Esophagus muscularis mucosa (tissue), 4 donors: ENCODE results near the gene FGF23. TPM values are rescaled to one million over a fixed set of nuclear protein-coding genes. Genes with fewer than 3 reads are reported as not detected.

Experiments used
- DNase-seq: peaks from one replicate; pipeline ENCODE4 v3.0.0-alpha.2; 2017; ENCODE audit errors: extremely low spot score
- H3K27ac ChIP-seq, 4 donors: fragments of 200-600 bp; sonication (generic); replicated peaks in 1 of 4; 1 replicate in 3 of 4; 2 replicates in 1 of 4; pipeline ENCODE4 v1.5.1; 2016 to 2019; ENCODE audit warnings: mild to moderate bottlenecking in 1 of 4
- H3K27me3 ChIP-seq, 4 donors: fragments of 200-600 bp; sonication (generic); one replicate each; pipeline versions ENCODE4 v1.5.1 to v1.6.0; 2016 to 2019
- H3K36me3 ChIP-seq, 4 donors: fragments of 200-600 bp; sonication (generic); one replicate each; pipeline ENCODE4 v1.5.1; 2016 to 2019
- H3K4me1 ChIP-seq, 4 donors: fragments of 200-600 bp; sonication (generic); one replicate each; pipeline ENCODE4 v1.5.1; 2016 to 2019
- H3K4me3 ChIP-seq, 4 donors: fragments of 200-600 bp; sonication (generic); 1 replicate in 2 of 4; 2 replicates in 2 of 4; pipeline ENCODE4 v1.5.1; 2016 to 2019; ENCODE audit warnings: mild to moderate bottlenecking in 4 of 4, moderate library complexity in 1 of 4
- H3K9me3 ChIP-seq, 4 donors: fragments of 200-600 bp; sonication (generic); 1 replicate in 3 of 4; 2 replicates in 1 of 4; pipeline ENCODE4 v1.5.1; 2016 to 2019
- EP300 ChIP-seq: sonication (generic); formaldehyde crosslinking; IDR thresholded peaks from one replicate; pipeline ENCODE4 v1.6.1; 2017; ENCODE audit warnings: antibody characterized with exemption
- POLR2A ChIP-seq: fragments of 450-650 bp; IDR thresholded peaks from one replicate; pipeline ENCODE4 v1.6.1; 2017; ENCODE audit warnings: antibody characterized with exemption, moderate library complexity, mild to moderate bottlenecking, low read depth
- POLR2AphosphoS5 ChIP-seq, 2 donors: sonication (generic); formaldehyde crosslinking; IDR thresholded peaks; one replicate each; pipeline ENCODE4 v1.6.1; 2017; ENCODE audit warnings: antibody characterized with exemption in 2 of 2
- WGBS: methylation state at CpG from one replicate; pipeline ENCODE4 v1.1.5; 2018; 5-methylcytosine and 5-hydroxymethylcytosine counted together
- intact Hi-C: fragments of 100-400 bp; cut with DNase I; formaldehyde crosslinking; loops from one replicate; pipeline ENCODE4 v1.15.1; 2023
- total RNA-seq, 4 donors: library from RNA; depleted of rRNA; stranded (reverse); fragments of >200 nt; gene quantifications; one replicate each; pipeline versions ENCODE4 v1.1.0 to v1.2.1, GENCODE V29; 2016
- TF ChIP-seq, protein P1 (sequence below), 3 experiments: fragments of 200-600 bp in 2 of 3; fragments of 450-650 bp in 1 of 3; sonication (generic) in 2 of 3; IDR thresholded peaks; one replicate each; pipeline ENCODE4 v1.5.1; 2017 to 2019; ENCODE audit warnings: antibody characterized with exemption in 3 of 3, mild to moderate bottlenecking in 2 of 3, moderate library complexity in 1 of 3

The FGF23 gene
- total RNA-seq, 4 donors from 2014 or later, result not detected

GRCh38 chr12:4331221-4331620, 48.3 kb downstream of the FGF23 start:
- WGBS, result 89% methylated on average over 1 of the region's 1 CpG
- Histone ChIP-seq H3K4me1 (peaks cover 0 to 40% (median 24%) of the 10 kb centered on the region in 4 donors), H3K9me3 (no peaks in the 10 kb centered on the region), H3K36me3 (peaks cover 0 to 22% (median 9%) of the 10 kb centered on the region in 4 donors), H3K4me3 (no peak overlapping the region), H3K27me3 (no peaks in the 10 kb centered on the region), H3K27ac (no peak overlapping the region)
- TF ChIP-seq EP300 (no peak), POLR2A (no peak)
- TF ChIP-seq, protein P1, sequence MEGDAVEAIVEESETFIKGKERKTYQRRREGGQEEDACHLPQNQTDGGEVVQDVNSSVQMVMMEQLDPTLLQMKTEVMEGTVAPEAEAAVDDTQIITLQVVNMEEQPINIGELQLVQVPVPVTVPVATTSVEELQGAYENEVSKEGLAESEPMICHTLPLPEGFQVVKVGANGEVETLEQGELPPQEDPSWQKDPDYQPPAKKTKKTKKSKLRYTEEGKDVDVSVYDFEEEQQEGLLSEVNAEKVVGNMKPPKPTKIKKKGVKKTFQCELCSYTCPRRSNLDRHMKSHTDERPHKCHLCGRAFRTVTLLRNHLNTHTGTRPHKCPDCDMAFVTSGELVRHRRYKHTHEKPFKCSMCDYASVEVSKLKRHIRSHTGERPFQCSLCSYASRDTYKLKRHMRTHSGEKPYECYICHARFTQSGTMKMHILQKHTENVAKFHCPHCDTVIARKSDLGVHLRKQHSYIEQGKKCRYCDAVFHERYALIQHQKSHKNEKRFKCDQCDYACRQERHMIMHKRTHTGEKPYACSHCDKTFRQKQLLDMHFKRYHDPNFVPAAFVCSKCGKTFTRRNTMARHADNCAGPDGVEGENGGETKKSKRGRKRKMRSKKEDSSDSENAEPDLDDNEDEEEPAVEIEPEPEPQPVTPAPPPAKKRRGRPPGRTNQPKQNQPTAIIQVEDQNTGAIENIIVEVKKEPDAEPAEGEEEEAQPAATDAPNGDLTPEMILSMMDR (IDR thresholded peaks at IDR 0.05), result no peak
- DNase-seq, result no peak
- intact Hi-C loops, result no loop called here

DNA sequence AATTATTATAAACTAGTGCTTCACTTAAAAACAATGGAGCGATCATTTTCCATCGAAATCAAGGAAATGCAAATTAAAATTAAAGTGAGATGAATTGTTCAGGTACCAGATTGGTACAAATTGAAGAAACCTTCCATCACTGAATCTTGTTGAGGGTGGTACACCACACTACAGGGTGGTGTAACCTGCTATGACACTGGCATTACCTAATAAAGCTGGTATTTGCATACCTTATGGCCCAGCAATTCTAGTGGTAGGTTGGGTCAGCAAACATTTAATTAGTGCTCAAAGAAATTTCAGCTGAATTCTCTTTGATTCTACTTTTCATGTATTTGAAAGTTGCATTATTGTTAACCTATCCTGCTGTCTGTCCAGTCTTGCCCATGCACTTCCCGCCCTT, 49.3 kb downstream of the FGF23 start:
- TF ChIP-seq, protein P1 (IDR thresholded peaks at IDR 0.05), result no peak
- TF ChIP-seq POLR2AphosphoS5 (IDR thresholded peaks at IDR 0.05) (no peak), EP300 (no peak), POLR2A (no peak)
- intact Hi-C loops, result no loop called here
- Histone ChIP-seq H3K36me3 (peaks cover 0 to 18% (median 9%) of the 10 kb centered on the region in 4 donors), H3K27ac (no peak overlapping the region), H3K27me3 (no peaks in the 10 kb centered on the region), H3K9me3 (no peaks in the 10 kb centered on the region), H3K4me1 (peaks cover 6 to 49% (median 34%) of the 10 kb centered on the region in 4 donors), H3K4me3 (no peak overlapping the region)
- 100% methylated on average over 3 of the region's 3 CpGs for WGBS
- no peak for DNase-seq

DNA sequence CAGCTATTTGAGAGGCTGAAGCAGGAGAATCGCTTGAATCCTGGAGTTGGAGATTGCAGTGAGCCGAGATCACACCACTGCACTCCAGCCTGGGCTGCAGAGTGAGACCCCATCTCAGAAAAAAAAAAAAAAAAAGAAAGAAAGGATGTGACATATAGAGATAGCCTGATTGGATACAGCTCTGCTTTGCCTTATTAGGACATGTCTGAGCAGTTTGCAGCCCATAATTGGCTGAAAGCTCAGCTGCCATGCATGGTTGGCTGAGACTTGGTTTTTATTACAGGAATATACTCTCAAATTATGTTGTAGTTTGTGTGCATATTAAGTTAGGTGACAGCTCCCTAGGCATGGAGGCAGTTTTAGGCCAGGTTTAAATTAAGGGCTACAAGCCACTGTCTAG, 52.2 kb downstream of the FGF23 start:
- Histone ChIP-seq H3K27ac (peak overlapping the region; percentile 18 to 69 (median 54)), H3K27me3 (no peaks in the 10 kb centered on the region), H3K36me3 (no peaks in the 10 kb centered on the region), H3K4me1 (peaks cover 6 to 62% (median 49%) of the 10 kb centered on the region in 4 donors), H3K4me3 (no peak overlapping the region), H3K9me3 (no peaks in the 10 kb centered on the region)
- no peak for DNase-seq
- WGBS, result 100% methylated on average over 2 of the region's 2 CpGs
- intact Hi-C loops, result no loop called here
- TF ChIP-seq POLR2A (no peak), EP300 (no peak), POLR2AphosphoS5 (IDR thresholded peaks at IDR 0.05) (no peak)
- TF ChIP-seq, protein P1 (IDR thresholded peaks at IDR 0.05), result no peak

DNA sequence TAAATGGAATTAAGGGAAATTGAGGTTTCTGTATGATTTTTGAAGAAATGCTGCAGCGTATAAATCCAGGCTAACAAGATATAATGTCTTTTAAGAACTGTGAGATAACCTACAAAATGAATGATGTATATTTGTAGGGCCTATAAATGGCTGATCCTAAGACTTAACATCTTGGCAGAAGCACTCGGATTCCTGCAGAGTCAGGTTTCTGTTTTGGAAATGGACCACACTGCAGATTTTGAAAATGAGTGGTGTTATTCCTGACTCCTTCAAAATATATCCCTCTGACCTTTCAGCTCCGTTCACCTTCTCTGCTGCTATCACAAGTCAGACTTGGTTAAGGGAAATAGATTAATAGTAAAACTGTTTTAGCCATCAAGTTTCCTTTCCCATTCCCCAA, 53.5 kb downstream of the FGF23 start:
- TF ChIP-seq, protein P1 (IDR thresholded peaks at IDR 0.05), result no peak
- no peak for TF ChIP-seq POLR2AphosphoS5 (IDR thresholded peaks at IDR 0.05)
- TF ChIP-seq EP300, result no peak
- no peak for TF ChIP-seq POLR2A
- 43% methylated on average over 3 of the region's 3 CpGs for WGBS
- Histone ChIP-seq H3K4me1 (peaks cover 12 to 65% (median 55%) of the 10 kb centered on the region in 4 donors), H3K27me3 (no peaks in the 10 kb centered on the region), H3K9me3 (no peaks in the 10 kb centered on the region), H3K4me3 (no peak overlapping the region), H3K36me3 (no peaks in the 10 kb centered on the region), H3K27ac (peak overlapping the region; percentile 18 to 69 (median 54))
- DNase-seq, result no peak
- intact Hi-C loops, result no loop called here

DNA sequence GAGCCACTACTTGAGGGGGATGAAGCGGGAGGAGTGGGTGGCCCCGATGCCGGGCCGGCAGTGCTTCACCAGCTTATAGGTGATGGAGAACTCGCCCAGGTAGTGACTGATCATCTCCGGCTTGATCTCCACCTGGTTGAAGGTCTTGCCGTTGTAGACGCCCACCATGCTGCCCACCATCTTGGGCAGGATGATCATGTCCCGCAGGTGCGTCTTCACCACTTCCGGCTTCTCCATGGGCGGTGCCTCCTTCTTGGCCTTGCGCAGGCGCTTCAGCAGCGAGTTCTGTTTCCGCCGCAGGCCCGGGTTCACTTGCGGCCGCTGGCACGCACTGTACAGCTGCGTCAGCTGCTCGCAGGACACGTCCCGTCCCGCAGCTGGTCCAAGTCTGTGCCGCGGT, 55.1 kb downstream of the FGF23 start:
- H3K4me3 ChIP-seq, result no peak overlapping the region
- no peak overlapping the region for H3K27ac ChIP-seq
- peaks cover 12 to 61% (median 53%) of the 10 kb centered on the region in 4 donors for H3K4me1 ChIP-seq
- no peaks in the 10 kb centered on the region for H3K9me3 ChIP-seq
- 97% methylated on average over 27 of the region's 28 CpGs for WGBS
- intact Hi-C loops, result no loop called here
- H3K27me3 ChIP-seq, result no peaks in the 10 kb centered on the region
- no peaks in the 10 kb centered on the region for H3K36me3 ChIP-seq
- DNase-seq, result no peak
- no peak for TF ChIP-seq EP300
- TF ChIP-seq POLR2A, result no peak
- TF ChIP-seq, protein P1 (IDR thresholded peaks at IDR 0.05), result no peak
- TF ChIP-seq POLR2AphosphoS5 (IDR thresholded peaks at IDR 0.05), result no peak
